Measurements from ENCODE around the gene SP9. TPM values are rescaled to one million over a fixed set of nuclear protein-coding genes. Genes with fewer than 3 reads are reported as not detected.
A peak's percentile ranks its signal among the peaks of the same experiment; 100 is the strongest.

The SP9 gene
- total RNA-seq, 1 donor = not detected

DNA sequence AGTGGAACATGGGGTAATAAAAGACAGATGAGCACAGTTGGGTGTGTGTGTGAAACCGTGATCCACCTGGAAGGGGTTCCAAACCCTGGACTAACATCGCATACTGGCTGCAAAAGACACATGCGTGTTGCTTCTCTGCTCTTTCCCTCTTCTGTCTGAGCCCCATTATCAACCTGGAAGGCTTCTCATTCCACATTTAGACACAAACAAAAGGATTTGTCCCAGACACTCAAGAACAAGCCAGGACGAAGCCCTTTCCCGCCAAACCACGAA is 7.0 kb upstream of the SP9 start:
- no peaks in the 10 kb centered on the region for H3K9me3 ChIP-seq (ENCODE audit: low read depth, low read length)
- H3K27ac ChIP-seq (ENCODE audit: low read depth, low read length) = no peak overlapping the region
- no peaks in the 10 kb centered on the region for H3K36me3 ChIP-seq (ENCODE audit: insufficient read depth, low read length)
- peaks cover 5% of the 10 kb centered on the region for H3K4me1 ChIP-seq (ENCODE audit: insufficient read depth, low read length)
- no peak overlapping the region for H2AFZ ChIP-seq (ENCODE audit: low read length)
- H3K4me3 ChIP-seq (ENCODE audit: insufficient read depth, low read length) = no peak overlapping the region
- no peaks in the 10 kb centered on the region for H3K79me2 ChIP-seq (ENCODE audit: insufficient read depth, low read length)
- H3K4me2 ChIP-seq (ENCODE audit: insufficient read depth, low read length) = no peak overlapping the region
- peaks cover 86% of the 10 kb centered on the region for H3K27me3 ChIP-seq (ENCODE audit: insufficient read depth, low read length)
- DNase-seq (ENCODE audit: insufficient read length, low spot score, missing footprints) = peak; percentile 39
- TF ChIP-seq, protein P1, sequence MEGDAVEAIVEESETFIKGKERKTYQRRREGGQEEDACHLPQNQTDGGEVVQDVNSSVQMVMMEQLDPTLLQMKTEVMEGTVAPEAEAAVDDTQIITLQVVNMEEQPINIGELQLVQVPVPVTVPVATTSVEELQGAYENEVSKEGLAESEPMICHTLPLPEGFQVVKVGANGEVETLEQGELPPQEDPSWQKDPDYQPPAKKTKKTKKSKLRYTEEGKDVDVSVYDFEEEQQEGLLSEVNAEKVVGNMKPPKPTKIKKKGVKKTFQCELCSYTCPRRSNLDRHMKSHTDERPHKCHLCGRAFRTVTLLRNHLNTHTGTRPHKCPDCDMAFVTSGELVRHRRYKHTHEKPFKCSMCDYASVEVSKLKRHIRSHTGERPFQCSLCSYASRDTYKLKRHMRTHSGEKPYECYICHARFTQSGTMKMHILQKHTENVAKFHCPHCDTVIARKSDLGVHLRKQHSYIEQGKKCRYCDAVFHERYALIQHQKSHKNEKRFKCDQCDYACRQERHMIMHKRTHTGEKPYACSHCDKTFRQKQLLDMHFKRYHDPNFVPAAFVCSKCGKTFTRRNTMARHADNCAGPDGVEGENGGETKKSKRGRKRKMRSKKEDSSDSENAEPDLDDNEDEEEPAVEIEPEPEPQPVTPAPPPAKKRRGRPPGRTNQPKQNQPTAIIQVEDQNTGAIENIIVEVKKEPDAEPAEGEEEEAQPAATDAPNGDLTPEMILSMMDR (IDR thresholded peaks at IDR 0.05; ENCODE audit: extremely low read depth, low read depth, low read length) = no peak
- no peaks in the 10 kb centered on the region for H4K20me1 ChIP-seq (ENCODE audit: insufficient read depth, low read length)

GRCh38 chr2:174328114-174328960 is 6.4 kb upstream of the SP9 start:
- Histone ChIP-seq H3K79me2 (ENCODE audit: insufficient read depth, low read length) (no peaks in the 10 kb centered on the region), H3K36me3 (ENCODE audit: insufficient read depth, low read length) (no peaks in the 10 kb centered on the region), H2AFZ (ENCODE audit: low read length) (no peak overlapping the region), H3K27me3 (ENCODE audit: insufficient read depth, low read length) (peaks cover 89% of the 10 kb centered on the region), H3K4me1 (ENCODE audit: insufficient read depth, low read length) (peaks cover 5% of the 10 kb centered on the region), H3K9me3 (ENCODE audit: low read depth, low read length) (no peaks in the 10 kb centered on the region), H3K4me2 (ENCODE audit: insufficient read depth, low read length) (peak overlapping the region; percentile 32), H3K27ac (ENCODE audit: low read depth, low read length) (no peak overlapping the region), H3K4me3 (ENCODE audit: insufficient read depth, low read length) (no peak overlapping the region), H4K20me1 (ENCODE audit: insufficient read depth, low read length) (no peaks in the 10 kb centered on the region)
- TF ChIP-seq, protein P1 (IDR thresholded peaks at IDR 0.05; ENCODE audit: extremely low read depth, low read depth, low read length) = no peak
- DNase-seq (ENCODE audit: insufficient read length, low spot score, missing footprints) = peak; percentile 88

- Histone ChIP-seq H3K79me2 (ENCODE audit: insufficient read depth, low read length) (no peaks in the 10 kb centered on the region), H4K20me1 (ENCODE audit: insufficient read depth, low read length) (no peaks in the 10 kb centered on the region), H3K9me3 (ENCODE audit: low read depth, low read length) (no peaks in the 10 kb centered on the region), H3K36me3 (ENCODE audit: insufficient read depth, low read length) (no peaks in the 10 kb centered on the region), H3K27me3 (ENCODE audit: insufficient read depth, low read length) (peaks cover 97% of the 10 kb centered on the region), H2AFZ (ENCODE audit: low read length) (no peak overlapping the region), H3K4me2 (ENCODE audit: insufficient read depth, low read length) (peak overlapping the region; percentile 32), H3K4me1 (ENCODE audit: insufficient read depth, low read length) (peaks cover 10% of the 10 kb centered on the region), H3K27ac (ENCODE audit: low read depth, low read length) (no peak overlapping the region), H3K4me3 (ENCODE audit: insufficient read depth, low read length) (no peak overlapping the region)
- peak; percentile 36 for DNase-seq (ENCODE audit: insufficient read length, low spot score, missing footprints)
- TF ChIP-seq, protein P1 (IDR thresholded peaks at IDR 0.05; ENCODE audit: extremely low read depth, low read depth, low read length) = no peak
These were observed 5.6 kb upstream of the SP9 start for GRCh38 chr2:174328961-174329715.

DNA sequence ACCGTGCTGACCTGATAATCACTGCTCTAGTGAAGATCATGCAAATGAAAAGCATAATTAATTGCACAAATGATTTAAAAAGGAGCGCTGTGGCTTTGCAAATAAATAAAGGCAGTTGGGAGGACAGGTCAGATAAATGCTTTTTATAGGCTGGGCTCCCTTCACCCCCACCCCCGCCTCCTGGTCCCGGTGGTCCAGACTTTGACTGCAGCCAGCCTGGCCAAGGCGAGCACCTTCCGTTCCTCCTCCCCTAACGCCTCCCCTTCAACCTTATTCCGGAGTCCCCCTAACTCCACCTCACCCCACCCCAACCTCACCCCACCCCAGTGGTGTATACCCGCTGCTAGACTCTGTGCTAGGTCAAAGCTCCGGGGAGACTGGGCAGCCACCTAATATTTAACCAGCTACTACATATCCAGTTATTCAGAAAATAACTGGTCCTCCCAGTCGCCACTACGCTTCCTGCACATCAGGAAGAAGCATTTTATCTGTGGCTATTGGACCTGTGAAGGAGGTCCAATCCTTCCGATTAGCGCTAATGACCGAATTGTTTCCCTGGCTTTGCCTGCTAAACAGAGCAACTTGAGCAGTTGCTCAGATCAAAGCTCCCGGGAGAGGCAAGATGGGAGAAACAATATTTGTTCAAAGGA is 3.7 kb upstream of the SP9 start:
- H2AFZ ChIP-seq (ENCODE audit: low read length) = no peak overlapping the region
- H3K79me2 ChIP-seq (ENCODE audit: insufficient read depth, low read length) = no peaks in the 10 kb centered on the region
- peak; percentile 54 for DNase-seq (ENCODE audit: insufficient read length, low spot score, missing footprints)
- H3K36me3 ChIP-seq (ENCODE audit: insufficient read depth, low read length) = no peaks in the 10 kb centered on the region
- TF ChIP-seq, protein P1 (IDR thresholded peaks at IDR 0.05; ENCODE audit: extremely low read depth, low read depth, low read length) = no peak
- H3K9me3 ChIP-seq (ENCODE audit: low read depth, low read length) = no peaks in the 10 kb centered on the region
- H3K4me3 ChIP-seq (ENCODE audit: insufficient read depth, low read length) = no peak overlapping the region
- no peak overlapping the region for H3K4me2 ChIP-seq (ENCODE audit: insufficient read depth, low read length)
- H4K20me1 ChIP-seq (ENCODE audit: insufficient read depth, low read length) = no peaks in the 10 kb centered on the region
- H3K27me3 ChIP-seq (ENCODE audit: insufficient read depth, low read length) = peaks cover 97% of the 10 kb centered on the region
- peaks cover 10% of the 10 kb centered on the region for H3K4me1 ChIP-seq (ENCODE audit: insufficient read depth, low read length)
- H3K27ac ChIP-seq (ENCODE audit: low read depth, low read length) = no peak overlapping the region

Data from osteoblast (primary cell).